GM21390 (cell line): Measurements from ENCODE around the gene ANO7.

Experiments used
- ATAC-seq: cut with Tn5 transposase; IDR thresholded peaks from one replicate; pipeline ENCODE4 v1.9.1; 2021; ENCODE audit not compliant: unreplicated experiment

ANO7 gene

DNA sequence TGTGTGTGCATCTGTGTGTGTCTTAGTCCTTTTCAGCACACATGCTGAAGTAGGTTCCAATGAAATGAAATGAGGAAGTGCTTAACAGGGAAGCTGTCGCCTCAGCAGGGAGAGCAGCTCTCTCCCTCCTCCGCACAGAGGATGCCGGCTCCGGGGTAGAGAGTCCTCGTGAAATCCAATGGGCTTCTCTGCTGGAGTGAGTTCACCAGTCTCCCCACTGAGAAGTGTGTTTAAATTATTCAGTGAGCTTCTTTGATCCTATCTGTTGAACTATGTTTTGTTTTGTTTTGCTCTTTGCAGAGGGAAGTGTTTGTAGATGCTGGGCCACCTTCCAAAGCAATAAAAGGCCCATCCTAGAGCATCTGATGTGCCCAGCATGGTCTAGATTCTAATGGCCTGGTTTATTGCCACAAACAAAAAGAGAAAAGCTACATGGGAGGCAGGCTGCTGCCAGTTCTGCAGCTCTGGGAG lies 31.5 kb upstream of the ANO7 start:
- no peak for ATAC-seq

GRCh38 chr2:241157841-241158545 lies 30.5 kb upstream of the ANO7 start:
- ATAC-seq = no peak

DNA sequence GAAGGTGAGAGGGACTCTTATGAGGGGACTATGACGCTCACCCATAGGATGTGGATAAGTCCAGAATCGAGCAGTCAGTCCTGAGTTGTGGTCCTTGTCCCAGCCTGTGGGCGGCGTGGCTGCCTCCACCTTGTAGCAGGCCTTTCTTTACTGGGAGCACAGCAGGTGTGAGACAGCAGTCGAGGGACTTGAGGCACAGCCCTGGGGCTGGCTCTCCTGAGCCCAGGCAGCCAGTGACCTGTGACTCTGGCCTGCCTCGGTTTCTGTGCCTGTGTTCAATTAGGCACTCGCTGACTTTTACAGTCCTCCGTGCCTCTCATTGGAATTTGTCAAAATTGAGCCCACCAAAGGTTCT lies 30.0 kb upstream of the ANO7 start:
- ATAC-seq = no peak

GRCh38 chr2:241159116-241159515 lies 29.4 kb upstream of the ANO7 start:
- no peak for ATAC-seq

DNA sequence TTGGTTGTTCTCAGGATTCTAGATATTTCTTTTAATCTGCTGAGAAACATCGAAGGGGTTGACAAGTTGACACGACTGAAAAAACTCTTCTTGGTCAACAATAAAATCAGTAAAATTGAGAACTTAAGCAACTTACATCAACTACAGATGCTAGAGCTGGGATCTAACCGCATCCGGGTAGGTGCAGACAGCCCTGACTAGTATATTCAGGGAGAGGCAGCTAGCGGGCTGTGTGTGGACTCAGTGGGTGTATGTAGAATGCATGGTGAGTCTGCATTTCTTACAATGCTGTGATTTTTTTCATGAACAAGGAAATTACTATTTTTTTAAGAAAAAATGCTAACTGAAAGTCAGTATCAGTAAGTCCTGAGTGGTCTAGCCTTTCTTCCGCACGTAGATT lies 28.2 kb upstream of the ANO7 start:
- ATAC-seq = no peak

DNA sequence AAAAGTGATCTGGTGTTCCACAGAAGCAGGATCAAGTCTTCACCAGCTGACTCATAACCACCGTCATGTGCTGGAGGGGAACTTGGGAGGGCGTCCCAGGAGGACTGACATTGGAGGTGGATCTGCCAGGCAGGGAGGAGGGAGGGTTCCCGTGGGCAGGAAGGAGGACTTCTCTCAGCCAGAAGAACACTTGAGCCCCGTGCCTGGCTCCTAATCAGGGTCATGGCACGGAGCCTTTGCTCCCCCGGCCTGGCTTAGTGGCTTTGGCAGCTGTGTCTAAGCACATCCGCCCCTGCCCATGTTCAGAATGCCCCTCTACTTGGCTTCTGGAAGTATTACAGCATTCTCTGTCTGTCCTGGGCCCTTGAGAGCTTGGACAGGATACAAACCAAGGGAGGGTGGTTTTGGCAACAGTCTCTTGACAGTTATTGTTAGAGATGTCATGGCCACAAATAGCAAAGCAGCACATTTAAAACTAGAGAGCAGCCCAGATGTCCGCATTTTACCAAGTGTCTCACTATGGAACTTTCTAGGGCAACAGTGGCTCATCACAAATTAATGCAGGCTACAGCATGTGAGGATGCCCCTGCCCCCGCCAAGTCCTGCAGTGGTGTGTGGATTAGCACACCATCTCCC lies 26.7 kb upstream of the ANO7 start:
- ATAC-seq = no peak

GRCh38 chr2:241163601-241164118 lies 24.8 kb upstream of the ANO7 start:
- ATAC-seq = no peak

- ATAC-seq = no peak
Observed at GRCh38 chr2:241168366-241168765, 20.1 kb upstream of the ANO7 start.

- no peak for ATAC-seq
Observed at GRCh38 chr2:241173557-241173956, 14.9 kb upstream of the ANO7 start.

DNA sequence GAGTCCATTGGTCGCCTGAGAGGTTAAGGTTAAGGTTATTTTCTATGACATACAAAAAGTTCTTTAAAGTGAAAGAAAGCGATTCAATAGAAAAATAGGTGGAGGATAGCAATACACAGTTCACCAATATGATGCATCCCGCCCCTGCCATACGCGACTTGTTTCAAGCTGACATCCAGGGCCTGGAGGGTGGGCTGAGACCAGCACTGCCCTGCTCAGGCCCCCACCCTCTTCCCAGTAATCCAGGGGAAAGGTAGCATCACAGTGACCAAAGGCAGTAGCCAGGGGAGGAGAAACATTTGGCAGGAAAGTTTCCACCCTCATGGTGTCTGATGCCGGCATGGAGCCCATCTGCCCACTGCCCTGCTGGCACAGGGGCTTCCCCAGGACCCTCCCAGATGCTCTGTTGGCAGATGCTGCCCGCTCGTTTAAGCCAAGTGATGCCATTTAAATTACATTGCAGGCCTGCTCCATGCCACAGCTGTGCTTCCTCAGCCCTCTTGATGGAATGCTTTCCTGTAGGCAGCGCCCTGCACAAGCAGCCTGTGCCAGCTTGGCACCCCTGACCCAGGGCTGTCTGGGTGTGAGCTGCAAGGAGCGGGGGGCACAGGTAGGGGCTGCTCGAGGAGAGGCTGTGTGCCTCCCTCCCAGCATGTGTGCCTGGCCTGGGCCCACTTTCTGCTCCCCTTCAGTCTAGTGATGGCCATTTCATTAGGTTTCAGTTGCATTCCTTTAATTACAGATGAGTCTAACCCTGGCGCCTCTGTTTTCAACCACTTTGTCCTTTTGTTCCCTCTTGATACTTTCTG lies 10.7 kb upstream of the ANO7 start:
- no peak for ATAC-seq

- no peak for ATAC-seq
Observed at GRCh38 chr2:241178961-241179360, 9.5 kb upstream of the ANO7 start.

- no peak for ATAC-seq
Observed at GRCh38 chr2:241179899-241180298, 8.6 kb upstream of the ANO7 start.

- no peak for ATAC-seq
Observed at GRCh38 chr2:241180495-241180894, 8.0 kb upstream of the ANO7 start.

GRCh38 chr2:241182126-241182525 lies 6.4 kb upstream of the ANO7 start:
- no peak for ATAC-seq

GRCh38 chr2:241182531-241183133 lies 5.8 kb upstream of the ANO7 start:
- no peak for ATAC-seq

DNA sequence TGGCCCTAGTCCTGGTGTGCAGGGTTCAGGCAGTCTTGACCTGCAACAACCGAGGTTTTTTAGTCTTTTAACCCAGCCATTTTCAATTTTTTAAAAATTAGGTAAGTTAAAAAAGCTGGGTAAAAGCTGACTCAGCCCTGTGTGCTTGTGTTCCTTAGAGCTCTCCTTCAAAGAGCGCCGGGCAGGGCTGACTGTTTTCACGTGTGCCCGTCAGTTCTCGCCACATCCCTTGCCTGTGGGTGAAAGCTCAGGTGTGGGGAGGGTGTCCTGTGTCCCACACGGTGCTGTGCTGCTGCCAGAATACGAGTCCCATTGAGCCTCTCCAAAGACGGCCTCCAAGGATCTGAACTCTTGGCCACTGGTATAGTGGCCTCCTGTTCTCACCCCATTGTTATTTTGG lies 5.3 kb upstream of the ANO7 start:
- no peak for ATAC-seq

DNA sequence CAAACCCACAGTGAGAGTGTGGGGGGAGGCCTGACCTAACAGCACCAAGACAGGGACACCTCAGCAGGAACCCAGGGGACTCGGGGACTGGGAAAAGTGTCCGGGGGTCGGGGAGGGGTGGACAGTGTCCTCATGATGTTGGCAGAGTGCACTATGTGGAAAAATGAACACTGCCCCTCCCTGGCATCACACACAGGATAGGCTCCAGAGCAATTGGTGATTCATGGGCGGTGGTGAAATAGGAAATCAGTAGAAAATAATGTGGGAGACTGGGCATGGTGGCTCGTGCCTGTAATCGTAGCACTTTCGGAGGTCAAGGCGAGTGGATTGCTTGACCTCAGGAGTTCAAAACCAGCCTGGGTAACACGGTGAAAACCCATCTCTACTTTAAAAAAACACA lies 3.6 kb upstream of the ANO7 start:
- no peak for ATAC-seq

GRCh38 chr2:241185961-241186360 lies 2.5 kb upstream of the ANO7 start:
- ATAC-seq = no peak

GRCh38 chr2:241187101-241187917 lies 1.2 kb upstream of the ANO7 start:
- ATAC-seq = no peak

DNA sequence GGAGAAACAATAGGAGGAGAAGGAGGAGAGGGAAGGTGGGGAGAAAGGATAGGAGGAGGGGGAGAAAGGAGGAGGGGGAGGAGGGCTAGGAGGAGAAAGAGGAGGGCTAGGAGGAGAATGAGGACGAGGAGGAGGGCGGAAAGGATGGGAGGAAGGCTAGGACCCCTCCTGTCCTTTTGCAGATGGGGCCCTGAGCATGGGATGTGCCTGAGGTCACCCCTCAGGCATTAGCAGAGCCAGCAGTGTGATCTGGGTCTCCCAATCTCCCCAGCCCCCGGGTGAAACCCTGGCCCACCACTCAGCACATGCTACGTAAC lies 601 bp upstream of the ANO7 start:
- ATAC-seq = no peak
